ENCODE measurements around the gene FAM133A.

Gene FAM133A

DNA sequence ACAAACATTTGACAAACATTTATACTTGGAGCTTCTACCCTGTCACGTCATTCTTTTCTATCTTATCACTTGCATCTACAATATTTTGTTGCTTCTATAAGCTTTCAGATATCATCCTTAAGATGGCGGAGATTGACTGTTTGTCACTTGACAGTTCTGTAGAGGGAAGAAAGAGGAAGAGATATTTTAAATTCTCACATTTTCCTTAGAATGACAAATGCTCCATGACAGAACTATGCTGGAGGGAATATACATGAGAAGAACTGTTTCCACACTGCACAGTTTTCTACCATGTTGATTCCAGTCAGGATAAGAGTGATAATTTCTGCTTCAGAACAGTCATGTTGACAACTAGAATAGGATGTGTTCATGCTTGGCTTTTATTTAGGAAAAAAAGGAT is 29.7 kb downstream of the FAM133A start:
- no peak for DNase-seq (ENCODE audit: low spot score)
- in situ Hi-C loops (cut with MboI; ENCODE audit: low pct_unique_long_range_greater_than_20kb, low sequenced_read_pairs, unreplicated experiment), result no loop called here
- no peak for TF ChIP-seq CTCF (IDR thresholded peaks at IDR 0.05; ENCODE audit: extremely low read depth, insufficient read depth, missing control alignments)

GRCh38 chrX:93711076-93711475 is 37.1 kb downstream of the FAM133A start:
- TF ChIP-seq CTCF (IDR thresholded peaks at IDR 0.05; ENCODE audit: extremely low read depth, insufficient read depth, missing control alignments), result no peak
- in situ Hi-C loops (cut with MboI; ENCODE audit: low pct_unique_long_range_greater_than_20kb, low sequenced_read_pairs, unreplicated experiment), result no loop called here
- DNase-seq (ENCODE audit: low spot score), result no peak

GRCh38 chrX:93741811-93742210 is 67.8 kb downstream of the FAM133A start:
- DNase-seq (ENCODE audit: low spot score), result no peak
- no peak for TF ChIP-seq CTCF (IDR thresholded peaks at IDR 0.05; ENCODE audit: extremely low read depth, insufficient read depth, missing control alignments)
- in situ Hi-C loops (cut with MboI; ENCODE audit: low pct_unique_long_range_greater_than_20kb, low sequenced_read_pairs, unreplicated experiment), result no loop called here

- no peak for DNase-seq (ENCODE audit: low spot score)
- in situ Hi-C loops (cut with MboI; ENCODE audit: low pct_unique_long_range_greater_than_20kb, low sequenced_read_pairs, unreplicated experiment), result no loop called here
- TF ChIP-seq CTCF (IDR thresholded peaks at IDR 0.05; ENCODE audit: extremely low read depth, insufficient read depth, missing control alignments), result no peak
Measured at GRCh38 chrX:93760163-93760562, 86.2 kb downstream of the FAM133A start.
